ENCODE measurements around the gene ABHD14A. TPM values are rescaled to one million over a fixed set of nuclear protein-coding genes. Genes with fewer than 3 reads are reported as not detected.

The ABHD14A gene
- polyA plus RNA-seq, 6 donors from 2014 or later: 32.9 to 66.0 (median 40.4) TPM

- H3K27ac Mint-ChIP-seq: no peak overlapping the region
- no peak for DNase-seq
- H3K36me3 Mint-ChIP-seq: peaks cover 4 to 39% of the 10 kb centered on the region in 2 donors
- H3K4me3 Mint-ChIP-seq: peak overlapping the region in 1 of 8 donors; percentile 80
- no peak for ATAC-seq (ENCODE audit: low read depth in 2 of 2)
- no peaks in the 10 kb centered on the region for H3K9me3 Mint-ChIP-seq
- peaks cover 10 to 28% (median 20%) of the 10 kb centered on the region in 3 donors for H3K4me1 Mint-ChIP-seq
- H3K27me3 Mint-ChIP-seq: no peaks in the 10 kb centered on the region
These were observed 38.7 kb upstream of the ABHD14A start for GRCh38 chr3:51935886-51936755.

GRCh38 chr3:51937014-51937413 lies 37.9 kb upstream of the ABHD14A start:
- H3K27me3 Mint-ChIP-seq: no peaks in the 10 kb centered on the region
- H3K4me3 Mint-ChIP-seq: no peak overlapping the region
- no peak overlapping the region for H3K27ac Mint-ChIP-seq
- peaks cover 10 to 33% (median 25%) of the 10 kb centered on the region in 3 donors for H3K4me1 Mint-ChIP-seq
- ATAC-seq (ENCODE audit: low read depth in 2 of 2) (no peak), DNase-seq (no peak)
- H3K36me3 Mint-ChIP-seq: peaks cover 4 to 39% of the 10 kb centered on the region in 2 donors
- no peaks in the 10 kb centered on the region for H3K9me3 Mint-ChIP-seq

- DNase-seq (no peak), ATAC-seq (ENCODE audit: low read depth in 2 of 2) (no peak)
- Mint-ChIP-seq H3K27me3 (no peaks in the 10 kb centered on the region), H3K9me3 (no peaks in the 10 kb centered on the region), H3K27ac (peak overlapping the region in 1 of 6 donors; percentile 81), H3K4me3 (peak overlapping the region in 1 of 8 donors; percentile 90), H3K4me1 (peaks cover 11 to 37% (median 29%) of the 10 kb centered on the region in 3 donors), H3K36me3 (peaks cover 4 to 39% of the 10 kb centered on the region in 2 donors)
These were observed 37.0 kb upstream of the ABHD14A start for GRCh38 chr3:51937611-51938450.

- H3K27me3 Mint-ChIP-seq: no peaks in the 10 kb centered on the region
- H3K9me3 Mint-ChIP-seq: no peaks in the 10 kb centered on the region
- ATAC-seq (ENCODE audit: low read depth in 2 of 2) (no peak), DNase-seq (no peak)
- peaks cover 4 to 31% of the 10 kb centered on the region in 2 donors for H3K36me3 Mint-ChIP-seq
- H3K4me1 Mint-ChIP-seq: peaks cover 13 to 41% (median 33%) of the 10 kb centered on the region in 3 donors
- H3K4me3 Mint-ChIP-seq: peak overlapping the region in 2 of 8 donors; percentile 25 to 90
- peak overlapping the region in 1 of 6 donors; percentile 5 for H3K27ac Mint-ChIP-seq
These were observed 36.0 kb upstream of the ABHD14A start for GRCh38 chr3:51938780-51939425.

- ATAC-seq (ENCODE audit: low read depth in 2 of 2): no peak
- H3K27ac Mint-ChIP-seq: peak overlapping the region in 3 of 6 donors; percentile 80 to 93 (median 86)
- H3K4me3 Mint-ChIP-seq: peak overlapping the region; percentile 90 to 96 (median 93)
- peaks cover 16 to 41% (median 33%) of the 10 kb centered on the region in 3 donors for H3K4me1 Mint-ChIP-seq
- H3K27me3 Mint-ChIP-seq: no peaks in the 10 kb centered on the region
- peaks cover 4 to 18% of the 10 kb centered on the region in 2 donors for H3K36me3 Mint-ChIP-seq
- no peak for DNase-seq
- no peaks in the 10 kb centered on the region for H3K9me3 Mint-ChIP-seq
These were observed 34.0 kb upstream of the ABHD14A start for GRCh38 chr3:51940648-51941462.

GRCh38 chr3:51941463-51941797 lies 33.4 kb upstream of the ABHD14A start:
- H3K27me3 Mint-ChIP-seq: no peaks in the 10 kb centered on the region
- peaks cover 4 to 13% of the 10 kb centered on the region in 2 donors for H3K36me3 Mint-ChIP-seq
- ATAC-seq (ENCODE audit: low read depth in 2 of 2) (no peak), DNase-seq (no peak)
- H3K4me1 Mint-ChIP-seq: peaks cover 16 to 41% (median 33%) of the 10 kb centered on the region in 3 donors
- no peaks in the 10 kb centered on the region for H3K9me3 Mint-ChIP-seq
- H3K4me3 Mint-ChIP-seq: peak overlapping the region; percentile 90 to 96 (median 93)
- peak overlapping the region in 3 of 6 donors; percentile 84 to 93 (median 86) for H3K27ac Mint-ChIP-seq

- peaks cover 16 to 41% (median 33%) of the 10 kb centered on the region in 3 donors for H3K4me1 Mint-ChIP-seq
- DNase-seq (peak; percentile 99), ATAC-seq (ENCODE audit: low read depth in 2 of 2) (peak; percentile 88 to 91)
- H3K9me3 Mint-ChIP-seq: no peaks in the 10 kb centered on the region
- no peaks in the 10 kb centered on the region for H3K27me3 Mint-ChIP-seq
- peak within 1 kb of the TSS; percentile 90 to 96 (median 93) for H3K4me3 Mint-ChIP-seq
- H3K36me3 Mint-ChIP-seq: peaks cover 4 to 13% of the 10 kb centered on the region in 2 donors
- H3K27ac Mint-ChIP-seq: peak within 1 kb of the TSS; percentile 69 to 93 (median 87)
These were observed 32.9 kb upstream of the ABHD14A start, which contains the start of the genes PARP3 and RRP9 for GRCh38 chr3:51941798-51942602. PARP3 (plus strand) TSS chr3:51942363; CDS start chr3:51943356, 993 bp downstream. RRP9 (minus strand) TSS chr3:51941904; CDS start chr3:51941867, 37 bp downstream.

GRCh38 chr3:51942603-51943450 lies 32.0 kb upstream of the ABHD14A start:
- Mint-ChIP-seq H3K27ac (peak overlapping the region; percentile 21 to 88 (median 78)), H3K4me1 (peaks cover 16 to 41% (median 31%) of the 10 kb centered on the region in 3 donors), H3K36me3 (peaks cover 4 to 9% of the 10 kb centered on the region in 2 donors), H3K4me3 (peak overlapping the region; percentile 90 to 96 (median 93)), H3K9me3 (no peaks in the 10 kb centered on the region), H3K27me3 (no peaks in the 10 kb centered on the region)
- DNase-seq (peak; percentile 54), ATAC-seq (ENCODE audit: low read depth in 2 of 2) (peak; percentile 27 to 33)

- H3K27ac Mint-ChIP-seq: peak overlapping the region; percentile 41 to 65 (median 49)
- DNase-seq: no peak
These were observed 31.1 kb upstream of the ABHD14A start for GRCh38 chr3:51943451-51944391.

GRCh38 chr3:51944451-51945021 lies 30.3 kb upstream of the ABHD14A start:
- DNase-seq (no peak), ATAC-seq (ENCODE audit: low read depth in 2 of 2) (no peak)
- Mint-ChIP-seq H3K36me3 (peaks cover 0 to 8% of the 10 kb centered on the region in 2 donors), H3K9me3 (no peaks in the 10 kb centered on the region), H3K27me3 (no peaks in the 10 kb centered on the region), H3K4me1 (peaks cover 11 to 28% (median 27%) of the 10 kb centered on the region in 3 donors), H3K4me3 (peak overlapping the region in 1 of 8 donors; percentile 18), H3K27ac (peak overlapping the region in 2 of 6 donors; percentile 41 to 56)

More at GRCh38 chr3:51943451-51944391, 31.1 kb upstream of the ABHD14A start:
- Mint-ChIP-seq H3K9me3 (no peaks in the 10 kb centered on the region), H3K36me3 (peaks cover 0 to 8% of the 10 kb centered on the region in 2 donors), H3K4me3 (peak overlapping the region in 5 of 8 donors; percentile 8 to 90 (median 72)), H3K4me1 (peaks cover 16 to 34% (median 31%) of the 10 kb centered on the region in 3 donors), H3K27me3 (no peaks in the 10 kb centered on the region)
- ATAC-seq (ENCODE audit: low read depth in 2 of 2): no peak

All from naive B cell (primary cell).